Endothelial cell (in vitro differentiated cells): ENCODE results near the gene CX3CL1. TPM values are rescaled to one million over a fixed set of nuclear protein-coding genes. Genes with fewer than 3 reads are reported as not detected.

Experiments
- DNase-seq: peaks from one replicate; pipeline ENCODE4 v3.0.0; 2021; ENCODE audit warnings: low spot score
- H3K27ac Mint-ChIP-seq: one replicate; pipeline ENCODE4 v1.8.0; 2021; ENCODE audit warnings: mixed read lengths, inconsistent platforms; ENCODE audit not compliant: unreplicated experiment
- H3K27me3 Mint-ChIP-seq: one replicate; pipeline ENCODE4 v1.8.0; 2021; ENCODE audit warnings: mild to moderate bottlenecking, moderate library complexity, mixed read lengths, inconsistent platforms; ENCODE audit not compliant: unreplicated experiment
- H3K36me3 Mint-ChIP-seq: one replicate; pipeline ENCODE4 v1.8.0; 2021; ENCODE audit warnings: mild to moderate bottlenecking, low read depth, mixed read lengths, inconsistent platforms; ENCODE audit not compliant: unreplicated experiment
- H3K4me1 Mint-ChIP-seq: one replicate; pipeline ENCODE4 v1.8.0; 2021; ENCODE audit warnings: mild to moderate bottlenecking, mixed read lengths, inconsistent platforms; ENCODE audit not compliant: unreplicated experiment
- H3K4me3 Mint-ChIP-seq: one replicate; pipeline ENCODE4 v1.8.0; 2021; ENCODE audit warnings: mild to moderate bottlenecking, mixed read lengths, inconsistent platforms; ENCODE audit not compliant: unreplicated experiment
- H3K9me3 Mint-ChIP-seq: one replicate; pipeline ENCODE4 v1.8.0; 2021; ENCODE audit warnings: mixed read lengths, inconsistent platforms; ENCODE audit not compliant: unreplicated experiment
- total RNA-seq: library from RNA; stranded (reverse); fragmentation: NEBNext Ultra II Directional; extraction: Animal tissue kit (Norgen Biotek cat#: 25700); gene quantifications from one replicate; pipeline ENCODE4 v1.2.1, GENCODE V29; 2021; ENCODE audit not compliant: unreplicated experiment
- TF ChIP-seq, protein P1 (sequence below): fragments of 200-600 bp; sonication (generic); IDR thresholded peaks from one replicate; pipeline ENCODE4 v1.5.0; 2021; ENCODE audit warnings: antibody characterized with exemption; ENCODE audit not compliant: unreplicated experiment

CX3CL1 gene
- total RNA-seq, 1 donor from 2014 or later: 9.2 TPM

DNA sequence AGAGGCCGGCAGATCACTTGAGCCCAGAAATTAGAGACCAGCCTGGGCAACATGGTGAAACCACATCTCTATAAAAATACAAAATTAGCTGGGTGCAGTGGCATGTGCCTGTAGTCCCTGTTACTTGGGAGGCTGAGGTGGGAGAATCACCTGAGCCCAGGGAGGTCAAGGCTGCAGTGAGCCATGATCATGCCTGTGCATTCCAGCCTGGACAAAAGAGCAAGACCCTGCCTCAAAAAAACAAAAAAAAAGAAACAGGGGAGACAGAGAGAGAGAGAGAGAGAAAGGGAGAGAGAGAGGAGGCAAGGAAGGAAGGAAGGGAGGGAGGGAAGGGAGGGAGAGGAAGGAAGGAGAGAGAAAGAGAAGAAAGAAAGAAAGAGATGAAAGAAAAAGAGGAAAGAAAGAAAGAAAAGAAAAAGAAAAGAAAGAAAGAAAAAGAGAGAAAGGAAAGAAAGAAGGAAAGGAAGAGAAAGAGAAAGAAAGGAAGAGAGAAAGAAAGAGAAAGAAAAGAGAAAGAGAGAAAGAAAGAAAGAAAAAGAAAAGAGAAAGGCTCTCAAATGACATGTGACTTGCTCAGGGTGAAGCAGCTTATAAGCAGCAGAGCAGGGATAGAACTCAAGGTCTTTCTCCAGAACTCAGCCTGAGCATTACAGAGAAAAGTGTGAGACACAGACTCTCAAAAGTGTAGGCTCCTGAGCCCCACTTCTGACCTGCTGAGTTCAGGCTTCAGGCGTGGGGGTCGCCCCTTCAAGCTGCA, 15.5 kb downstream of the CX3CL1 start:
- no peak overlapping the region for H3K4me3 Mint-ChIP-seq
- peaks cover 3% of the 10 kb centered on the region for H3K4me1 Mint-ChIP-seq
- no peaks in the 10 kb centered on the region for H3K9me3 Mint-ChIP-seq

DNA sequence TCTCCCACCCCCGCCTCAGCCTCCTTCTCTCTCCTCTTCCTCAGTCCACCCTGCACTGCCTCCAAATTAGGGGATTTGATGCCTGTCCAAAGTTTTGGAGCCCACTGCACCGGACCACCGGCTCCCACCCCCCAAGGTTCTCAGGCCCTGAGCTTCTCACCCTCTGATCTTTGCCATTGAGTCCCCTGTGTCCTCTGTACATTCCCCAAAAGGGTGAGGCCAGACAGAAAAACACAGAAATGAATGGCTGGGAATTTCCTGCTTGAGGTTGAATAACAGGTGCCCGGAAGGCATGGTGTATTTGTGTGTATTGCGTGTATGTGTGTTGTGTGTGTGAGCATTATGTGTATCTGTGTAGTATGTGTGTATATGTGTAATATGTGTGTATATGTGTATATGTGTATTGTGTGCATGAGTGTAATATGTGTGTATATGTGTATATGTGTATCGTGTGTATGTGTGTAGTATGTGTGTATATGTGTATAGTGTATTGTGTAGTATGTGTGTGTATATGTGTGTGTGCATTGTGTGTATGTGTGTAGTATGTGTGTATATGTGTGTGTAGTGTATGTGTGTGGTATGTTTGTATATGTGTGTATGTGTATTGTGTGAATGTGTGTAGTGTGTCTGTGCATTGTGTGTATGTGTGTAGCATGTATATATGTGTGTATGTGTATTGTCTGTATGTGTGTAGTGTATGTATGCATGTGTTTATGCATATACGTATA, 16.2 kb downstream of the CX3CL1 start:
- Mint-ChIP-seq H3K4me3 (no peak overlapping the region), H3K4me1 (peaks cover 3% of the 10 kb centered on the region), H3K27ac (no peak overlapping the region), H3K27me3 (peaks cover 12% of the 10 kb centered on the region), H3K9me3 (no peaks in the 10 kb centered on the region), H3K36me3 (no peaks in the 10 kb centered on the region)
- TF ChIP-seq, protein P1, sequence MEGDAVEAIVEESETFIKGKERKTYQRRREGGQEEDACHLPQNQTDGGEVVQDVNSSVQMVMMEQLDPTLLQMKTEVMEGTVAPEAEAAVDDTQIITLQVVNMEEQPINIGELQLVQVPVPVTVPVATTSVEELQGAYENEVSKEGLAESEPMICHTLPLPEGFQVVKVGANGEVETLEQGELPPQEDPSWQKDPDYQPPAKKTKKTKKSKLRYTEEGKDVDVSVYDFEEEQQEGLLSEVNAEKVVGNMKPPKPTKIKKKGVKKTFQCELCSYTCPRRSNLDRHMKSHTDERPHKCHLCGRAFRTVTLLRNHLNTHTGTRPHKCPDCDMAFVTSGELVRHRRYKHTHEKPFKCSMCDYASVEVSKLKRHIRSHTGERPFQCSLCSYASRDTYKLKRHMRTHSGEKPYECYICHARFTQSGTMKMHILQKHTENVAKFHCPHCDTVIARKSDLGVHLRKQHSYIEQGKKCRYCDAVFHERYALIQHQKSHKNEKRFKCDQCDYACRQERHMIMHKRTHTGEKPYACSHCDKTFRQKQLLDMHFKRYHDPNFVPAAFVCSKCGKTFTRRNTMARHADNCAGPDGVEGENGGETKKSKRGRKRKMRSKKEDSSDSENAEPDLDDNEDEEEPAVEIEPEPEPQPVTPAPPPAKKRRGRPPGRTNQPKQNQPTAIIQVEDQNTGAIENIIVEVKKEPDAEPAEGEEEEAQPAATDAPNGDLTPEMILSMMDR: no peak
- DNase-seq: no peak

More for the DNA sequence above, 15.5 kb downstream of the CX3CL1 start:
- no peak for DNase-seq
- TF ChIP-seq, protein P1: no peak
- Mint-ChIP-seq H3K27ac (no peak overlapping the region), H3K27me3 (peaks cover 12% of the 10 kb centered on the region), H3K36me3 (no peaks in the 10 kb centered on the region)

DNA sequence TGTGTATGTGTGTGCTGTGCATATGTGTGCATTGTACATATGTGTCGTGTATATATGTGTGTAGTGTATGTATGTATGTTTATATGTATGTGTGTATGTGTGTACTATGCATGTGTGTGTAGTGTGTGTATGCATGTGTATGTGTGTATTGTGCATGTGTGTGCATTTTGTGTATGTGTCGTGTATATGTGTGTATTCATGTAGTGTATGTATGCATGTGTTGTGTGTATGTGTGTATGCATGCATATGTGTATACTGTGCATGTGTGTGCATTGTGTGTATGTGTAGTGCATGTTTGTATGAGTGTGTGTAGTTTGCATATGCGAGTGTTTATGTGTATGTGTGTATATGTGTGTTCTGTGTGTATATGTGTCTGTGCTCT, 16.8 kb downstream of the CX3CL1 start:
- H3K4me1 Mint-ChIP-seq: peaks cover 3% of the 10 kb centered on the region
- no peak overlapping the region for H3K4me3 Mint-ChIP-seq
- H3K36me3 Mint-ChIP-seq: no peaks in the 10 kb centered on the region
- peaks cover 12% of the 10 kb centered on the region for H3K27me3 Mint-ChIP-seq
- no peak for DNase-seq
- no peak overlapping the region for H3K27ac Mint-ChIP-seq
- TF ChIP-seq, protein P1: no peak
- no peaks in the 10 kb centered on the region for H3K9me3 Mint-ChIP-seq

DNA sequence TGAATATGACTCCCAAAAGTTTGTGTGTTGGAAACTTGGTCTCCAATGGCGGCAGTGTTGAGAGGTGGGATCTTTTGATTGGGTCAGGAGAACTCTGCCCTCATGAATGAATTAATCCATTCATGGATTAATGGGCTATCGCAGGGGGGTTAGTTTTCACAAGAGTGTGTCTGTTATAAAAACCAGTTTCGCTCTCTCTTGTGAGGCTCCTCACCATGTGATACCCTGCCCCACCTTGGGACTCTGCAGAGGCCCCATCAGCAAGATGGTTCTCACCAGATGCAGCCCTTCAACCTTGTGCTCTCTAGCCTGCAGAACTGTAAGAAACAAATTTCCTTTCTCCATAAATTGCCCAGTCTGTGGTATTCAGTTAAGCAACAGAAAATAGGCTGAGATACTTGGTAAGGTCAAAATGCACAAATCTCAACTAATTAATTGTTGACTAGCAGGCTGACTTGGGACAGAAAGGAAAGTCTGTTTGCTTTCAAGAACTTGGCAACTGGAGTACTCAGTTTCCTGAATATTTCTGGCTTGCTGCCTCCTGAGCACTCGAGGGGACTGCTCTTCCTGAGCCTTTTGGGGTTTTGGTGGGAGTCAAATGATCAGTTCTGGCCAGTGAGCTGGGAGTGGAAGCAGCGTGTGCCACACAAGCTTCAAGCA, 18.5 kb downstream of the CX3CL1 start:
- Mint-ChIP-seq H3K27me3 (peaks cover 10% of the 10 kb centered on the region), H3K27ac (no peak overlapping the region), H3K36me3 (no peaks in the 10 kb centered on the region), H3K4me1 (peaks cover 3% of the 10 kb centered on the region), H3K9me3 (no peaks in the 10 kb centered on the region), H3K4me3 (no peak overlapping the region)
- TF ChIP-seq, protein P1: no peak
- no peak for DNase-seq
